ENCODE data around the gene PARD3B. TPM values are rescaled to one million over a fixed set of nuclear protein-coding genes. Genes with fewer than 3 reads are reported as not detected.

Gene PARD3B
- total and polyA plus RNA-seq, 9 donors = 6.4 to 15.3 (median 7.5) TPM

- no peak overlapping the region for H3K4me3 ChIP-seq (ENCODE audit: low read length)
- no peaks in the 10 kb centered on the region for H3K36me3 ChIP-seq (ENCODE audit: control insufficient read depth, insufficient read depth, low read length)
- H3K9me3 ChIP-seq (replicated peaks; ENCODE audit: control insufficient read depth, low read depth, low read length) = peaks cover 3% of the 10 kb centered on the region
- no peak for DNase-seq
- no peaks in the 10 kb centered on the region for H3K27me3 ChIP-seq (ENCODE audit: control insufficient read depth, insufficient read depth, low read length)
- WGBS (ENCODE audit: insufficient coverage) = 52% methylated on average over 2 of the region's 6 CpGs
- no peak overlapping the region for H3K27ac ChIP-seq (ENCODE audit: low read length)
- H3K4me1 ChIP-seq (ENCODE audit: control insufficient read depth, insufficient read depth, low read length) = peaks cover 2% of the 10 kb centered on the region
Observed at GRCh38 chr2:205570648-205571047, 1025.4 kb downstream of the PARD3B start.

DNA sequence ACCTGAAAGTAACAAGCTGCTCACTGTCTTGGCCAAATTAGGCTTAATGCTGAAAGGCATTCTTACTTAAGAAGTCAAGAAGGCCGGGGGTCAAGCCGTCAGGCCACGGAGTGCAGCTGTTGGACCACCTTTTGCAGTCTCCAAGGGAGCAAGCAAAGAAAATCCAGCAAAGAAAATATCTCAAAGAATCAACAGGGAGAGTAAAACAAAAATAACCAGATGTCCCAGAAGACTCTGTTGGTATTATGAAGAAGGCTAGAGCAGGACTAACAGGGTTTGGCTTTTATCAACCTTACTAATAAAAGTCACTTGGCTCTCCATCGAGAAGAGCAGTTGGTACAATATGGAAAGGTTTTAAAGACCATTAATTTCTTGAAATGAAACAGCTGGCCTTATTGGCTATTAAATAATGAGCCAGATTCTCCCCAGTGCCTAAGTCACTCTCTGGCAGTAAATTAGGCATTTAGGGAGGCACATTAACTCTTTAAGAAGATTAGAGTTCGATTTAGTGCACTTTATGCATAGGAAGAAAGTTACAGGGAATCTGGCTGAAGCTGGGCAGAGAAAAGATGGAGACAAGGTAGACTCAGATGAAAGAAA, 1026.2 kb downstream of the PARD3B start:
- Histone ChIP-seq H3K27ac (ENCODE audit: low read length) (no peak overlapping the region), H3K9me3 (replicated peaks; ENCODE audit: control insufficient read depth, low read depth, low read length) (peaks cover 5% of the 10 kb centered on the region), H3K36me3 (ENCODE audit: control insufficient read depth, insufficient read depth, low read length) (no peaks in the 10 kb centered on the region), H3K4me1 (ENCODE audit: control insufficient read depth, insufficient read depth, low read length) (peaks cover 2% of the 10 kb centered on the region), H3K4me3 (ENCODE audit: low read length) (no peak overlapping the region), H3K27me3 (ENCODE audit: control insufficient read depth, insufficient read depth, low read length) (no peaks in the 10 kb centered on the region)
- no peak for DNase-seq
- WGBS (ENCODE audit: insufficient coverage) = 45% methylated on average over 2 of the region's 5 CpGs

DNA sequence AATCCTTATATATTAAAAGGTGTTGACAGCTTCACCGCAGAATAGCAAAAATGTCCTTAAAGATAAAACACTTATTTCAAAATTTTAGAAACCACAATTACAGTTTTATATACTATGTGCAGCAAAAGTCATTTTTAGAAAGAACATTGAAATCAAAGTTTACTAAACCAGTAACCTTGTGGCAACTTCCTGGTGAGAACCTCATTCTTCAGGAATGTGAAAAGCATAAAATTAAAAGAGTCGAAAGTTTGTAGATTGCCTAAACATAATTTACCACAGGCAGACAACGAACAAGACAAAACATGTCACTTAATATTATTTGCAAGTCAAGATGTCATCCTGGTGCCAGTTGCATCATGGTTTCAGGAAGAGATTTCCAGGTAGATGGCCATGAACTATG, 1028.7 kb downstream of the PARD3B start:
- no peak overlapping the region for H3K4me3 ChIP-seq (ENCODE audit: low read length)
- WGBS (ENCODE audit: insufficient coverage) = no CpG with 5 or more reads among the region's 3 CpGs
- peaks cover 2% of the 10 kb centered on the region for H3K4me1 ChIP-seq (ENCODE audit: control insufficient read depth, insufficient read depth, low read length)
- no peaks in the 10 kb centered on the region for H3K27me3 ChIP-seq (ENCODE audit: control insufficient read depth, insufficient read depth, low read length)
- H3K36me3 ChIP-seq (ENCODE audit: control insufficient read depth, insufficient read depth, low read length) = no peaks in the 10 kb centered on the region
- H3K27ac ChIP-seq (ENCODE audit: low read length) = no peak overlapping the region
- no peak for DNase-seq
- peaks cover 5% of the 10 kb centered on the region for H3K9me3 ChIP-seq (replicated peaks; ENCODE audit: control insufficient read depth, low read depth, low read length)

DNA sequence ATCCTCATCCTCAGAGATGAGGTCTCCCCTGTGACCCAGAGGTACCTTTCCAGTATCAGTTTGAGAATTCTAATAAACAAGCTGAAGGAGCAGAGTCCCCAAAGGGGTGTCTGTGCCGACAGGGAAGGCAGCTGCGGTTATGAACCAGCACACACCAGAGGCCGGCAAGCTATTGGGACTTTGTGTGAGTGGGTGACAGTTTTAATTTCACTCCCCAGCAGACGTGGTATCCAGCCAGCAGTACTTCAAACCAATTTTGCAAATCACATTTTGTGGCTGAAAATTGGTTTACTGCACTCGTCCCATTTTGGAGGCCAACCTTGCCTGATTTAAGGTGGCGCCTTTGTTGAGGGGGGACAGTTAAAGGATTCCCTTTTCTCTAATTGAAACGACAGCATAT, 1034.1 kb downstream of the PARD3B start:
- H3K4me1 ChIP-seq (ENCODE audit: control insufficient read depth, insufficient read depth, low read length) = no peaks in the 10 kb centered on the region

DNA sequence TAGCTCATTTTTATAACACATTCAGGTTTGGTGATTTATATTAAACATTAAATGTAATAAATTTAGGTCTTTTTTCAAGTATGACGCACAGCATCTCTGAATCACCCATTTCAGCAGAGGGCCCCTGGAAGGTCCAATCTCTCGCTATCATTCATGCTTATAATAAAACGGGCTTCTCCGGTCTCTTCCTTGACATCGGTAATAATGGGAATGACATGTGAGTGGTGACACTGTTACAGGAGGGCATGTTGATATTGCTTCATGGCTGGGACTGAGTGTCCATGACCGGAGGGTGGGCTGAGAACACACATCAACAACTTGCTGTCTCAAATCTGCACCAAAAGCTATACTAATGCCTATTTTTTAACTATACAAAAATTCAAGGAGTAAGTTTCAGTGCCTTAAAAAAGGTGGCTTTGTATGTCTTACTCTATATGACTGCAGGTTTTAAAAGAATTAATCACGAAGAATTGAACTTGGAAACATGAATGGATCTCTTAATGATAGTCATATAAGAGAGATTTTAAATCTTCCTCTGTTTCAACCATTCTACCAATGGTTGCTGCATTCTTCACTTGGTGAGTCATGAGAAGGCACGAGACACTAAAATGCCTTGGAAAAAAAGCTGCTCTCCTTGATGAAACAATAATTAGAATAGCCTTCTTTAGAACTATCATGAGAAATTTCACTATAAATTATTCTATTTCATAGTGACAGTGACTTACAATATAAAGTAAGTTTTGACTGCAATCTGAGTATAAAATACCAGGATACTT, 1035.1 kb downstream of the PARD3B start:
- Histone ChIP-seq H3K4me1 (ENCODE audit: control insufficient read depth, insufficient read depth, low read length) (peaks cover 7% of the 10 kb centered on the region), H3K4me3 (ENCODE audit: low read length) (no peak overlapping the region), H3K36me3 (ENCODE audit: control insufficient read depth, insufficient read depth, low read length) (no peaks in the 10 kb centered on the region), H3K9me3 (replicated peaks; ENCODE audit: control insufficient read depth, low read depth, low read length) (peaks cover 5% of the 10 kb centered on the region), H3K27ac (ENCODE audit: low read length) (no peak overlapping the region), H3K27me3 (ENCODE audit: control insufficient read depth, insufficient read depth, low read length) (no peaks in the 10 kb centered on the region)
- WGBS (ENCODE audit: insufficient coverage) = 100% methylated on average over 1 of the region's 8 CpGs
- DNase-seq = no peak

More for the DNA sequence above, 1034.1 kb downstream of the PARD3B start:
- Histone ChIP-seq H3K4me3 (ENCODE audit: low read length) (no peak overlapping the region), H3K27ac (ENCODE audit: low read length) (no peak overlapping the region), H3K27me3 (ENCODE audit: control insufficient read depth, insufficient read depth, low read length) (no peaks in the 10 kb centered on the region), H3K36me3 (ENCODE audit: control insufficient read depth, insufficient read depth, low read length) (no peaks in the 10 kb centered on the region), H3K9me3 (replicated peaks; ENCODE audit: control insufficient read depth, low read depth, low read length) (peaks cover 5% of the 10 kb centered on the region)
- DNase-seq = no peak
- no CpG with 5 or more reads among the region's 7 CpGs for WGBS (ENCODE audit: insufficient coverage)

DNA sequence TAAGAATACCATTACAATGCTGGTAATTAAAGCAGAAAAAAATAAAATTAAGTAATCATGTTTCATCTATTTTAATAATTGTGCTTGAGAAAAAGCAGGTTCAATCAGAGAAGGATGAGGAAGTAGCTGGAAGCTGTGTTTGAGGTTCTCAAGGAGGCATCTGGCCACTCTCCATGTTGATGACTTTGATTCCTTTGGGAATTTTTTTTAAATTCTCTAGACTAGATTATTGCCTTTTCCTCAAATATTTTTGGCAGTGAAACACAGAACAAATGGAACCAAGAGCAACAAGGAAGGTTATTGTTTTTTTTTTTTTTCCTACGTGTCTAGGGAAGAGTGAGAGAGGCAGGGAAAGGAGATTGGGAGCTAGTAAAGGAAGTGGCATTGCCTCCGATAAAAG, 1037.1 kb downstream of the PARD3B start:
- Histone ChIP-seq H3K36me3 (ENCODE audit: control insufficient read depth, insufficient read depth, low read length) (no peaks in the 10 kb centered on the region), H3K4me3 (ENCODE audit: low read length) (no peak overlapping the region), H3K27me3 (ENCODE audit: control insufficient read depth, insufficient read depth, low read length) (no peaks in the 10 kb centered on the region), H3K27ac (ENCODE audit: low read length) (no peak overlapping the region), H3K9me3 (replicated peaks; ENCODE audit: control insufficient read depth, low read depth, low read length) (no peaks in the 10 kb centered on the region), H3K4me1 (ENCODE audit: control insufficient read depth, insufficient read depth, low read length) (peaks cover 11% of the 10 kb centered on the region)
- no peak for DNase-seq
- WGBS (ENCODE audit: insufficient coverage) = 75% methylated on average over 1 of the region's 2 CpGs

GRCh38 chr2:205585449-205586383, 1040.4 kb downstream of the PARD3B start:
- 47% methylated on average over 3 of the region's 10 CpGs for WGBS (ENCODE audit: insufficient coverage)
- Histone ChIP-seq H3K36me3 (ENCODE audit: control insufficient read depth, insufficient read depth, low read length) (no peaks in the 10 kb centered on the region), H3K27ac (ENCODE audit: low read length) (peak overlapping the region; percentile 65), H3K4me3 (ENCODE audit: low read length) (no peak overlapping the region), H3K9me3 (replicated peaks; ENCODE audit: control insufficient read depth, low read depth, low read length) (no peaks in the 10 kb centered on the region), H3K27me3 (ENCODE audit: control insufficient read depth, insufficient read depth, low read length) (no peaks in the 10 kb centered on the region), H3K4me1 (ENCODE audit: control insufficient read depth, insufficient read depth, low read length) (peaks cover 17% of the 10 kb centered on the region)
- DNase-seq = peak; percentile 67

GRCh38 chr2:205586626-205587025, 1041.4 kb downstream of the PARD3B start:
- Histone ChIP-seq H3K36me3 (ENCODE audit: control insufficient read depth, insufficient read depth, low read length) (no peaks in the 10 kb centered on the region), H3K27ac (ENCODE audit: low read length) (no peak overlapping the region), H3K4me3 (ENCODE audit: low read length) (no peak overlapping the region), H3K4me1 (ENCODE audit: control insufficient read depth, insufficient read depth, low read length) (peaks cover 19% of the 10 kb centered on the region), H3K9me3 (replicated peaks; ENCODE audit: control insufficient read depth, low read depth, low read length) (no peaks in the 10 kb centered on the region), H3K27me3 (ENCODE audit: control insufficient read depth, insufficient read depth, low read length) (no peaks in the 10 kb centered on the region)
- no CpG with 5 or more reads among the region's 5 CpGs for WGBS (ENCODE audit: insufficient coverage)
- DNase-seq = no peak

DNA sequence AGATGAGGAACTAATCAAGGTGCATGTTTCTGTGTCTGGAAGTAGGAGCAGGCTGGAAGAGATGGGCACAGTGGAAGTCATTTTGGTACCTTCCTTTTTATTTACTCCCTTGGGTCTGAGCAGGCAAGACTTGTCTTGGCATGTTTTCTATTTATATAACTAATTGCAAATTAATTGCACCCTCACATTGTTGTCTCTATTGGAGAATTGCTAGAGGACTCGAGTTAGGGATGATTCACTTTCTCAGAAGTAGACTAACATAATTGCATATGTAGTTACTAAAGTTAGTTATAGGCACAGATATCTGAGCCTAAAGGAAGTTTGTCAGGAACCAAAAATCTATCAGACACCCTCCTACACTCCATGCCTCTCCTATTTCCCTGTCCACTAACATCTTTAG, 1044.2 kb downstream of the PARD3B start:
- Histone ChIP-seq H3K9me3 (replicated peaks; ENCODE audit: control insufficient read depth, low read depth, low read length) (no peaks in the 10 kb centered on the region), H3K27ac (ENCODE audit: low read length) (no peak overlapping the region), H3K27me3 (ENCODE audit: control insufficient read depth, insufficient read depth, low read length) (no peaks in the 10 kb centered on the region), H3K4me3 (ENCODE audit: low read length) (no peak overlapping the region), H3K4me1 (ENCODE audit: control insufficient read depth, insufficient read depth, low read length) (peaks cover 19% of the 10 kb centered on the region), H3K36me3 (ENCODE audit: control insufficient read depth, insufficient read depth, low read length) (no peaks in the 10 kb centered on the region)
- no CpG with 5 or more reads among the region's 1 CpG for WGBS (ENCODE audit: insufficient coverage)
- no peak for DNase-seq

GRCh38 chr2:205590759-205591158, 1045.5 kb downstream of the PARD3B start:
- DNase-seq = peak; percentile 19
- 29% methylated on average over 1 of the region's 2 CpGs for WGBS (ENCODE audit: insufficient coverage)
- H3K27ac ChIP-seq (ENCODE audit: low read length) = no peak overlapping the region
- peaks cover 8% of the 10 kb centered on the region for H3K4me1 ChIP-seq (ENCODE audit: control insufficient read depth, insufficient read depth, low read length)
- no peaks in the 10 kb centered on the region for H3K9me3 ChIP-seq (replicated peaks; ENCODE audit: control insufficient read depth, low read depth, low read length)
- no peaks in the 10 kb centered on the region for H3K36me3 ChIP-seq (ENCODE audit: control insufficient read depth, insufficient read depth, low read length)
- no peaks in the 10 kb centered on the region for H3K27me3 ChIP-seq (ENCODE audit: control insufficient read depth, insufficient read depth, low read length)
- no peak overlapping the region for H3K4me3 ChIP-seq (ENCODE audit: low read length)
